ENCODE measurements around the gene MNX1.

The MNX1 gene

GRCh38 chr7:157033483-157034473, 23.3 kb upstream of the MNX1 start:
- intact Hi-C loops (cut with DNase I): no loop called here
- peak in 1 of 42 donors; percentile 21 for DNase-seq

- intact Hi-C loops (cut with DNase I): no loop called here
- peak in 1 of 42 donors; percentile 25 for DNase-seq
Measured at GRCh38 chr7:157032644-157033482, 22.4 kb upstream of the MNX1 start.

- DNase-seq: no peak
- intact Hi-C loops (cut with DNase I): no loop called here
Measured at GRCh38 chr7:157032128-157032527, 21.7 kb upstream of the MNX1 start.

- intact Hi-C loops (cut with DNase I): no loop called here
- no peak for DNase-seq
Measured at GRCh38 chr7:157028199-157028903, 17.9 kb upstream of the MNX1 start.

GRCh38 chr7:157027568-157028198, 17.2 kb upstream of the MNX1 start:
- intact Hi-C loops (cut with DNase I): no loop called here
- peak in 1 of 42 donors; percentile 2 for DNase-seq

GRCh38 chr7:157024716-157025115, 14.3 kb upstream of the MNX1 start:
- DNase-seq: no peak
- intact Hi-C loops (cut with DNase I): no loop called here

GRCh38 chr7:157023589-157023905, 13.1 kb upstream of the MNX1 start:
- DNase-seq: no peak

GRCh38 chr7:157022681-157023588, 12.5 kb upstream of the MNX1 start:
- DNase-seq: peak in 1 of 42 donors; percentile 15

More at GRCh38 chr7:157023589-157023905, 13.1 kb upstream of the MNX1 start:
- intact Hi-C loops (cut with DNase I): no loop called here

GRCh38 chr7:157021871-157022680, 11.6 kb upstream of the MNX1 start:
- DNase-seq: no peak
- intact Hi-C loops (cut with DNase I): no loop called here

More at GRCh38 chr7:157022681-157023588, 12.5 kb upstream of the MNX1 start:
- intact Hi-C loops (cut with DNase I): no loop called here

GRCh38 chr7:157021071-157021870, 10.8 kb upstream of the MNX1 start:
- intact Hi-C loops (cut with DNase I): no loop called here
- no peak for DNase-seq

- no peak for DNase-seq
- intact Hi-C loops (cut with DNase I): no loop called here
Measured at GRCh38 chr7:157020514-157021070, 10.1 kb upstream of the MNX1 start.

- intact Hi-C loops (cut with DNase I): no loop called here
- no peak for DNase-seq
Measured at GRCh38 chr7:157019718-157020451, 9.4 kb upstream of the MNX1 start.

GRCh38 chr7:157018997-157019608, 8.6 kb upstream of the MNX1 start:
- no peak for DNase-seq
- intact Hi-C loops (cut with DNase I): no loop called here

- intact Hi-C loops (cut with DNase I): no loop called here
- DNase-seq: no peak
Measured at GRCh38 chr7:157018328-157018996, 8.0 kb upstream of the MNX1 start.
